ENCODE results near the gene BICD2. TPM values are rescaled to one million over a fixed set of nuclear protein-coding genes. Genes with fewer than 3 reads are reported as not detected.

The BICD2 gene
- total and polyA plus RNA-seq, 2 of the 8 experiments (the other 6 are each of a cell fraction or from before 2014, with no cell fraction given) = 6.6 to 22.8 TPM

- TF ChIP-seq ASH2L (IDR thresholded peaks at IDR 0.05; ENCODE audit: low read length) (no peak), GABPA (IDR thresholded peaks at IDR 0.05; ENCODE audit: borderline replicate concordance, insufficient read depth, low read length) (no peak), MAX (IDR thresholded peaks at IDR 0.05) (no peak), RNF2 (IDR thresholded peaks at IDR 0.05; ENCODE audit: borderline replicate concordance, low read depth, low read length, missing control alignments, poor library complexity, severe bottlenecking) (no peak), USF2 (IDR thresholded peaks at IDR 0.05; ENCODE audit: low read length) (no peak)
Observed at GRCh38 chr9:92740446-92740961, 24.1 kb downstream of the BICD2 start (continued).

All from H1 (cell line).